H9 (cell line): ENCODE data around the gene AANAT. TPM values are rescaled to one million over a fixed set of nuclear protein-coding genes. Genes with fewer than 3 reads are reported as not detected.

Experiments
- DNase-seq: peaks from one replicate; pipeline ENCODE4 v3.0.0-alpha.2; 2017
- H2AFZ ChIP-seq: one replicate; pipeline ENCODE4 v1.6.1; 2013; ENCODE audit warnings: mild to moderate bottlenecking, low read length, control low read depth, moderate library complexity
- H2AK5ac ChIP-seq: 2 replicates; pipeline ENCODE4 v1.6.1; 2013; ENCODE audit warnings: low read length, control low read depth, mixed read lengths; ENCODE audit not compliant: insufficient read length
- H2BK120ac ChIP-seq: one replicate; pipeline ENCODE4 v1.6.1; 2013; ENCODE audit warnings: low read depth, mild to moderate bottlenecking, low read length, control low read depth, inconsistent platforms; ENCODE audit not compliant: poor library complexity, severe bottlenecking
- H2BK12ac ChIP-seq: 2 replicates; pipeline ENCODE4 v1.6.1; 2013; ENCODE audit warnings: low read length, control low read depth, mixed read lengths, low read depth; ENCODE audit not compliant: insufficient read length
- H2BK15ac ChIP-seq: 2 replicates; pipeline ENCODE4 v1.6.1; 2013; ENCODE audit warnings: low read depth, low read length, control low read depth
- H2BK20ac ChIP-seq: one replicate; pipeline ENCODE4 v1.6.1; 2013; ENCODE audit warnings: low read depth, mild to moderate bottlenecking, low read length, control low read depth, inconsistent platforms; ENCODE audit not compliant: poor library complexity, severe bottlenecking
- H2BK5ac ChIP-seq: 2 replicates; pipeline ENCODE4 v1.6.1; 2013; ENCODE audit warnings: low read length, control low read depth, mixed read lengths; ENCODE audit not compliant: insufficient read length
- H3K14ac ChIP-seq: 2 replicates; pipeline ENCODE4 v1.6.1; 2013; ENCODE audit warnings: low read length, control low read depth; ENCODE audit not compliant: insufficient read depth
- H3K18ac ChIP-seq: 2 replicates; pipeline ENCODE4 v1.6.1; 2013; ENCODE audit warnings: low read depth, mild to moderate bottlenecking, mixed read lengths, low read length, control low read depth; ENCODE audit not compliant: insufficient read length
- H3K23ac ChIP-seq: 2 replicates; pipeline ENCODE4 v1.6.1; 2013; ENCODE audit warnings: low read length, control low read depth, mixed read lengths, low read depth; ENCODE audit not compliant: insufficient read length
- H3K23me2 ChIP-seq: 2 replicates; pipeline ENCODE4 v1.6.1; 2013; ENCODE audit warnings: low read depth, mild to moderate bottlenecking, mixed read lengths, low read length, control low read depth; ENCODE audit not compliant: insufficient read length, poor library complexity, severe bottlenecking
- H3K27ac ChIP-seq: 2 replicates; pipeline ENCODE4 v1.5.1; 2013; ENCODE audit warnings: low read length, control low read depth, mixed read lengths, low read depth; ENCODE audit not compliant: insufficient read length
- H3K27me3 ChIP-seq: 2 replicates; pipeline ENCODE4 v1.6.1; 2013; ENCODE audit warnings: low read length, control low read depth, inconsistent platforms; ENCODE audit not compliant: insufficient read depth
- H3K4ac ChIP-seq: 2 replicates; pipeline ENCODE4 v1.6.1; 2013; ENCODE audit warnings: low read depth, mild to moderate bottlenecking, control low read depth, inconsistent platforms, low read length, moderate library complexity
- H3K4me1 ChIP-seq: 2 replicates; pipeline ENCODE4 v1.6.1; 2013; ENCODE audit warnings: low read length, control low read depth, inconsistent platforms; ENCODE audit not compliant: insufficient read depth
- H3K4me2 ChIP-seq: 2 replicates; pipeline ENCODE4 v1.6.1; 2013; ENCODE audit warnings: low read length, control low read depth, mixed read lengths; ENCODE audit not compliant: insufficient read length, insufficient read depth
- H3K56ac ChIP-seq: 2 replicates; pipeline ENCODE4 v1.6.1; 2013; ENCODE audit warnings: low read depth, mild to moderate bottlenecking, mixed read lengths, low read length, control low read depth; ENCODE audit not compliant: insufficient read length
- H3K79me1 ChIP-seq: 2 replicates; pipeline ENCODE4 v1.6.1; 2013; ENCODE audit warnings: low read depth, mild to moderate bottlenecking, moderate library complexity, low read length, control low read depth, inconsistent platforms; ENCODE audit not compliant: insufficient read depth, poor library complexity, severe bottlenecking
- H3K79me2 ChIP-seq: 2 replicates; pipeline ENCODE4 v1.6.1; 2013; ENCODE audit warnings: low read length, control low read depth, inconsistent platforms; ENCODE audit not compliant: insufficient read depth
- H3K9ac ChIP-seq: 2 replicates; pipeline ENCODE4 v1.6.1; 2013; ENCODE audit warnings: low read length, control low read depth, mixed read lengths; ENCODE audit not compliant: insufficient read length; ENCODE audit errors: extremely low read depth
- H3K9me3 ChIP-seq: one replicate; pipeline ENCODE4 v1.6.1; 2013; ENCODE audit warnings: low read depth, low read length, inconsistent platforms; ENCODE audit not compliant: control insufficient read depth
- H3T11ph ChIP-seq: one replicate; pipeline ENCODE4 v1.6.1; 2013; ENCODE audit warnings: mild to moderate bottlenecking, low read length, control low read depth, inconsistent platforms
- H4K20me1 ChIP-seq: one replicate; pipeline ENCODE4 v1.6.1; 2013; ENCODE audit not compliant: control insufficient read depth, insufficient read length, insufficient read depth
- H4K5ac ChIP-seq: 2 replicates; pipeline ENCODE4 v1.6.1; 2013; ENCODE audit warnings: low read depth, mild to moderate bottlenecking, mixed read lengths, low read length, control low read depth; ENCODE audit not compliant: insufficient read length
- H4K8ac ChIP-seq: replicated peaks from 2 replicates; pipeline ENCODE4 v1.6.1; 2013; ENCODE audit warnings: low read length, control low read depth, mixed read lengths, low read depth; ENCODE audit not compliant: insufficient read length
- H4K91ac ChIP-seq: 2 replicates; pipeline ENCODE4 v1.6.1; 2013; ENCODE audit warnings: low read depth, mild to moderate bottlenecking, moderate library complexity, mixed read lengths, low read length, control low read depth; ENCODE audit not compliant: insufficient read length
- H3K27ac Mint-ChIP-seq, 3 experiments: 2 replicates in 2 of 3; 3 replicates in 1 of 3; pipeline ENCODE4 v1.8.0; 2020 to 2021; ENCODE audit warnings: mixed read lengths in 3 of 3, mild to moderate bottlenecking in 1 of 3, moderate library complexity in 1 of 3
- H3K27me3 Mint-ChIP-seq: 2 replicates; pipeline ENCODE4 v1.8.0; 2021; ENCODE audit warnings: low read depth, mild to moderate bottlenecking, moderate library complexity, mixed read lengths
- H3K36me3 Mint-ChIP-seq, 3 experiments: 2 replicates in 2 of 3; 3 replicates in 1 of 3; pipeline ENCODE4 v1.8.0; 2020 to 2021; ENCODE audit warnings: low read depth in 3 of 3, mixed read lengths in 3 of 3; ENCODE audit not compliant: insufficient read depth in 1 of 3
- H3K4me1 Mint-ChIP-seq, 2 experiments: 2 replicates each; pipeline ENCODE4 v1.8.0; 2020; ENCODE audit warnings: mixed read lengths in 2 of 2
- H3K4me3 Mint-ChIP-seq, 2 experiments: 2 replicates in 1 of 2; 3 replicates in 1 of 2; pipeline ENCODE4 v1.8.0; 2020 to 2021; ENCODE audit warnings: mild to moderate bottlenecking in 2 of 2, mixed read lengths in 2 of 2, moderate library complexity in 1 of 2
- H3K9me3 Mint-ChIP-seq, 2 experiments: 2 replicates in 1 of 2; 3 replicates in 1 of 2; pipeline ENCODE4 v1.8.0; 2020; ENCODE audit warnings: mild to moderate bottlenecking in 2 of 2, mixed read lengths in 2 of 2, moderate library complexity in 1 of 2
- CTCF ChIP-seq: fragments of 200-600 bp; sonication (generic); conservative IDR thresholded peaks from 3 replicates; pipeline ENCODE4 v1.8.0; 2021; ENCODE audit warnings: antibody characterized with exemption, mild to moderate bottlenecking
- WGBS: extraction: QIAGEN DNeasy Blood & Tissue Kit; methylation state at CpG from one replicate; pipeline ENCODE4 v1.1.7; 2013; ENCODE audit warnings: missing lambda C conversion rate, low lambda C conversion rate, mixed read lengths; ENCODE audit not compliant: insufficient read length; ENCODE audit errors: extremely low coverage; 5-methylcytosine and 5-hydroxymethylcytosine counted together
- total RNA-seq: library from RNA; stranded (reverse); gene quantifications from 2 replicates; pipeline ENCODE4 v1.2.1, GENCODE V29; 2021

Gene AANAT
- total RNA-seq, 1 experiment from 2014 or later: 0.55 TPM

GRCh38 chr17:76478730-76479514 lies 11.5 kb downstream of the AANAT start:
- Mint-ChIP-seq H3K4me1 (no peaks in the 10 kb centered on the region), H3K9me3 (no peaks in the 10 kb centered on the region; a peak in 1 of 5 replicates), H3K27ac (no peak overlapping the region; a peak in 1 of 7 replicates), H3K27me3 (no peaks in the 10 kb centered on the region), H3K4me3 (no peak overlapping the region), H3K36me3 (peaks cover 1 to 9% (median 3%) of the 10 kb centered on the region in 3 experiments; a peak in 5 of 7 replicates)
- Histone ChIP-seq H4K8ac (no peak overlapping the region), H2BK5ac (no peak overlapping the region), H4K20me1 (no peaks in the 10 kb centered on the region), H3K4ac (no peak overlapping the region), H3K4me1 (no peaks in the 10 kb centered on the region), H3K4me2 (no peak overlapping the region), H3T11ph (no peak overlapping the region), H3K23me2 (no peaks in the 10 kb centered on the region), H3K56ac (no peak overlapping the region), H2BK120ac (no peak overlapping the region), H2AK5ac (no peak overlapping the region), H2AFZ (no peak overlapping the region), H3K79me2 (no peaks in the 10 kb centered on the region), H3K27ac (no peak overlapping the region), H3K14ac (no peak overlapping the region; the same call in 1 of the 2 replicates), H4K91ac (no peak overlapping the region), H3K27me3 (no peaks in the 10 kb centered on the region), H3K23ac (no peak overlapping the region), H3K9ac (no peak overlapping the region), H3K18ac (no peak overlapping the region), H2BK12ac (no peak overlapping the region), H2BK20ac (no peak overlapping the region), H2BK15ac (no peak overlapping the region), H3K9me3 (no peaks in the 10 kb centered on the region), H4K5ac (no peak overlapping the region), H3K79me1 (no peaks in the 10 kb centered on the region)
- DNase-seq: no peak
- no CpG with 5 or more reads among the region's 37 CpGs for WGBS
- no peak for TF ChIP-seq CTCF
